ENCODE data around the gene GPC5. TPM values are rescaled to one million over a fixed set of nuclear protein-coding genes. Genes with fewer than 3 reads are reported as not detected.
"Not testable (repeated sequence)": the region's sequence is repeated elsewhere in the genome, so short reads cannot be mapped to it uniquely, and the experiment has no call there.

Gene GPC5
- total and polyA plus RNA-seq, 7 experiments from 2014 or later = 0.10 to 0.38 TPM; not detected in 5

- Mint-ChIP-seq H3K27ac (no peak overlapping the region), H3K4me3 (no peak overlapping the region), H3K4me1 (no peaks in the 10 kb centered on the region), H3K36me3 (no peaks in the 10 kb centered on the region), H3K27me3 (no peaks in the 10 kb centered on the region), H3K9me3 (peaks cover 0 to 21% (median 2%) of the 10 kb centered on the region in 11 donors)
- H3K4me1 ChIP-seq (ENCODE audit: control insufficient read depth in 2 of 2, insufficient read depth in 2 of 2, low read length in 2 of 2) = no peaks in the 10 kb centered on the region
- no peak overlapping the region for H3K27ac ChIP-seq (ENCODE audit: low read depth, low read length)
- POLR2A ChIA-PET = no interaction called here
- CTCF ChIA-PET = no interaction called here
- ATAC-seq (no peak), DNase-seq (no peak)
- intact Hi-C loops (cut with micrococcal nuclease) = no loop called here
- no peak overlapping the region for H3K4me3 ChIP-seq (ENCODE audit: low read length)
- no peaks in the 10 kb centered on the region for H3K36me3 ChIP-seq (ENCODE audit: control insufficient read depth in 2 of 3, insufficient read depth in 3 of 3, low read length in 3 of 3)
- no peaks in the 10 kb centered on the region for H3K9me3 ChIP-seq (ENCODE audit: control insufficient read depth in 2 of 3, low read length in 3 of 3)
- H3K27me3 ChIP-seq (ENCODE audit: control insufficient read depth in 2 of 2, insufficient read depth in 2 of 2, low read length in 2 of 2) = no peaks in the 10 kb centered on the region
These were observed 1075.5 kb downstream of the GPC5 start for GRCh38 chr13:92473765-92474475.

GRCh38 chr13:92480387-92480786 is 1082.0 kb downstream of the GPC5 start:
- ChIA-PET CTCF (no interaction called here), POLR2A (no interaction called here)
- H3K4me1 ChIP-seq (ENCODE audit: control insufficient read depth in 2 of 2, insufficient read depth in 2 of 2, low read length in 2 of 2) = no peaks in the 10 kb centered on the region
- Mint-ChIP-seq H3K4me3 (no peak overlapping the region), H3K4me1 (no peaks in the 10 kb centered on the region), H3K9me3 (peaks cover 0 to 19% (median 5%) of the 10 kb centered on the region in 11 donors), H3K27me3 (no peaks in the 10 kb centered on the region), H3K36me3 (no peaks in the 10 kb centered on the region), H3K27ac (no peak overlapping the region)
- intact Hi-C loops (cut with micrococcal nuclease) = no loop called here
- no peak overlapping the region for H3K27ac ChIP-seq (ENCODE audit: low read depth, low read length)
- DNase-seq = no peak
- no peaks in the 10 kb centered on the region for H3K27me3 ChIP-seq (ENCODE audit: control insufficient read depth in 2 of 2, insufficient read depth in 2 of 2, low read length in 2 of 2)
- no peaks in the 10 kb centered on the region for H3K9me3 ChIP-seq (ENCODE audit: control insufficient read depth in 2 of 3, low read length in 3 of 3)
- no peak for ATAC-seq
- no peak overlapping the region for H3K4me3 ChIP-seq (ENCODE audit: low read length)
- no peaks in the 10 kb centered on the region for H3K36me3 ChIP-seq (ENCODE audit: control insufficient read depth in 2 of 3, insufficient read depth in 3 of 3, low read length in 3 of 3)

DNA sequence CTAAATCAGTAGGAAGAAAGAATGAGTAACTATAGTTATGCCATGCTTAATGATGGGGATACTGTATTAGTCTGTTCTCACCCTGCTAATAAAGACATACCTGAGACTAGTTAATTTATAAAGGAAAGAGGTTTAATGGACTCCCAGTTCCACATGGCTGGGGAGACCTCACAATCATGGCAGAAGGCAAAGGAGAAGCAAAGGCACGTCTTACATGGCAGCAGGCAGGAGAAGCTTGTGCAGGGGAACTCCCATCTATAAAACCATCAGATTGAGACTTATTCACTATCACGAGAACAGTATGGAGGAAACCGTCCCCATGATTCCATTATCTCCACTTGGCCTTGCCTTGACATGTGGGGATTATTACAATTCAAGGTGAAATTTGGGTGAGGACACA is 1084.4 kb downstream of the GPC5 start:
- CTCF ChIA-PET; H3K4me1 ChIP-seq (ENCODE audit: control insufficient read depth in 2 of 2, insufficient read depth in 2 of 2, low read length in 2 of 2); DNase-seq: not testable (repeated sequence)

DNA sequence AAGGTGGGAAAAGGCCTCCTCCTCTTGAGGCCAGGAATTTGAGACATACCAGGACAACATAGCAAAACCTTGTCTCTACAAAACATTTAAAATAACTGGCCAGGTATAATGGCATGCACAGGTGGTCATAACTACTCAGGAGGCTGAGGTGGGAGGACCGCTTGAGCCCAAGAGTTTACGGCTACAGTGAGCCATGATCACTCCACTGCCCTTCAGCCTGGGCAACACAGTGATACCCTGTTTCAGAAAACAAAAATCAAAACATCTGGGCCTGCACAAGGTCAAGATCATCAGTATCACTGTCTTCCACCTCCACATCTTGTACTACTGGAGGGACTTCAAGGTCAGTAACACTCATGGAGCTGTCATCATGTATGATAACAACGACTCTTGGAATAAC is 1085.5 kb downstream of the GPC5 start:
- no peak for DNase-seq
- ATAC-seq = no peak
- no peak overlapping the region for H3K27ac Mint-ChIP-seq
- Histone ChIP-seq H3K27ac (ENCODE audit: low read depth, low read length) (no peak overlapping the region), H3K4me3 (ENCODE audit: low read length) (no peak overlapping the region), H3K36me3 (ENCODE audit: control insufficient read depth in 2 of 3, insufficient read depth in 3 of 3, low read length in 3 of 3) (no peaks in the 10 kb centered on the region), H3K27me3 (ENCODE audit: control insufficient read depth in 2 of 2, insufficient read depth in 2 of 2, low read length in 2 of 2) (no peaks in the 10 kb centered on the region), H3K9me3 (ENCODE audit: control insufficient read depth in 2 of 3, low read length in 3 of 3) (no peaks in the 10 kb centered on the region), H3K4me1 (ENCODE audit: control insufficient read depth in 2 of 2, insufficient read depth in 2 of 2, low read length in 2 of 2) (no peaks in the 10 kb centered on the region)
- POLR2A ChIA-PET = no interaction called here
- H3K4me1 Mint-ChIP-seq = no peaks in the 10 kb centered on the region
- H3K36me3 Mint-ChIP-seq = no peaks in the 10 kb centered on the region
- CTCF ChIA-PET = no interaction called here
- peaks cover 0 to 12% (median 4%) of the 10 kb centered on the region in 11 donors for H3K9me3 Mint-ChIP-seq
- no peaks in the 10 kb centered on the region for H3K27me3 Mint-ChIP-seq
- no peak overlapping the region for H3K4me3 Mint-ChIP-seq
- intact Hi-C loops (cut with micrococcal nuclease) = no loop called here

More for the DNA sequence above, 1084.4 kb downstream of the GPC5 start:
- H3K27me3 ChIP-seq (ENCODE audit: control insufficient read depth in 2 of 2, insufficient read depth in 2 of 2, low read length in 2 of 2); H3K27me3 Mint-ChIP-seq; H3K4me1 Mint-ChIP-seq; H3K27ac Mint-ChIP-seq; H3K27ac ChIP-seq (ENCODE audit: low read depth, low read length); H3K36me3 Mint-ChIP-seq; POLR2A ChIA-PET; intact Hi-C loops (cut with micrococcal nuclease); H3K9me3 ChIP-seq (ENCODE audit: control insufficient read depth in 2 of 3, low read length in 3 of 3); H3K4me3 ChIP-seq (ENCODE audit: low read length); H3K4me3 Mint-ChIP-seq; ATAC-seq; H3K36me3 ChIP-seq (ENCODE audit: control insufficient read depth in 2 of 3, insufficient read depth in 3 of 3, low read length in 3 of 3): not testable (repeated sequence)
- peaks cover 0 to 17% (median 4%) of the 10 kb centered on the region in 11 donors for H3K9me3 Mint-ChIP-seq

DNA sequence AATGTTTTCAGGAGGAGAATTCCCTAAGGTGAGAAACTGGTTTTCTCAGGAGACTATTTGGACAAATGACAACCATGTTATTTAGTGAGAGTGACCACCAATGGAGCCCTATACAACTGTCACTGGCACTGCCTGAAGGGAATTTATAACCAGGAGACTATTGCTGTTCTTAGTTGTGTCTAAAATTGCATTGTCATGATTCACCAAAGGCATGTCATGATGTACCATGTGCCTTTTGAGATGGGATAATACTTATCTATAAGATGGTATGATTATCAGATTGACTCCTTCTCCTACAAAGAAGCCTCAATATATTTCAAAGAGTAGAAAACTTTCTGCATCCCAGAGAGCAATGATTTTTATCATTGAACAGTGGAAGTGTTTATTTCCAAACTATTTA is 1088.8 kb downstream of the GPC5 start:
- H3K27ac ChIP-seq (ENCODE audit: low read depth, low read length) = no peak overlapping the region
- intact Hi-C loops (cut with micrococcal nuclease) = no loop called here
- H3K9me3 ChIP-seq (ENCODE audit: control insufficient read depth in 2 of 3, low read length in 3 of 3) = no peaks in the 10 kb centered on the region
- ATAC-seq (no peak), DNase-seq (no peak)
- ChIA-PET CTCF (no interaction called here), POLR2A (no interaction called here)
- no peak overlapping the region for H3K4me3 ChIP-seq (ENCODE audit: low read length)
- no peak overlapping the region for H3K27ac Mint-ChIP-seq
- H3K36me3 ChIP-seq (ENCODE audit: control insufficient read depth in 2 of 3, insufficient read depth in 3 of 3, low read length in 3 of 3) = no peaks in the 10 kb centered on the region
- no peaks in the 10 kb centered on the region for H3K27me3 ChIP-seq (ENCODE audit: control insufficient read depth in 2 of 2, insufficient read depth in 2 of 2, low read length in 2 of 2)
- H3K36me3 Mint-ChIP-seq = no peaks in the 10 kb centered on the region
- no peaks in the 10 kb centered on the region for H3K4me1 Mint-ChIP-seq
- H3K4me3 Mint-ChIP-seq = no peak overlapping the region
- no peaks in the 10 kb centered on the region for H3K27me3 Mint-ChIP-seq
- no peaks in the 10 kb centered on the region for H3K4me1 ChIP-seq (ENCODE audit: control insufficient read depth in 2 of 2, insufficient read depth in 2 of 2, low read length in 2 of 2)
- H3K9me3 Mint-ChIP-seq = peaks cover 0 to 10% (median 2%) of the 10 kb centered on the region in 11 donors

GRCh38 chr13:92488249-92488852 is 1089.9 kb downstream of the GPC5 start:
- H3K4me1 ChIP-seq (ENCODE audit: control insufficient read depth in 2 of 2, insufficient read depth in 2 of 2, low read length in 2 of 2) = no peaks in the 10 kb centered on the region
- H3K9me3 ChIP-seq (ENCODE audit: control insufficient read depth in 2 of 3, low read length in 3 of 3) = no peaks in the 10 kb centered on the region
- no peaks in the 10 kb centered on the region for H3K36me3 ChIP-seq (ENCODE audit: control insufficient read depth in 2 of 3, insufficient read depth in 3 of 3, low read length in 3 of 3)
- H3K27ac Mint-ChIP-seq = no peak overlapping the region
- H3K27me3 Mint-ChIP-seq = no peaks in the 10 kb centered on the region
- no peak overlapping the region for H3K27ac ChIP-seq (ENCODE audit: low read depth, low read length)
- POLR2A ChIA-PET = no interaction called here
- CTCF ChIA-PET = no interaction called here
- H3K9me3 Mint-ChIP-seq = peaks cover 0 to 6% (median 1%) of the 10 kb centered on the region in 11 donors
- ATAC-seq (no peak), DNase-seq (no peak)
- no peaks in the 10 kb centered on the region for H3K36me3 Mint-ChIP-seq
- intact Hi-C loops (cut with micrococcal nuclease) = no loop called here
- H3K27me3 ChIP-seq (ENCODE audit: control insufficient read depth in 2 of 2, insufficient read depth in 2 of 2, low read length in 2 of 2) = no peaks in the 10 kb centered on the region
- no peak overlapping the region for H3K4me3 Mint-ChIP-seq
- H3K4me3 ChIP-seq (ENCODE audit: low read length) = no peak overlapping the region
- H3K4me1 Mint-ChIP-seq = no peaks in the 10 kb centered on the region

DNA sequence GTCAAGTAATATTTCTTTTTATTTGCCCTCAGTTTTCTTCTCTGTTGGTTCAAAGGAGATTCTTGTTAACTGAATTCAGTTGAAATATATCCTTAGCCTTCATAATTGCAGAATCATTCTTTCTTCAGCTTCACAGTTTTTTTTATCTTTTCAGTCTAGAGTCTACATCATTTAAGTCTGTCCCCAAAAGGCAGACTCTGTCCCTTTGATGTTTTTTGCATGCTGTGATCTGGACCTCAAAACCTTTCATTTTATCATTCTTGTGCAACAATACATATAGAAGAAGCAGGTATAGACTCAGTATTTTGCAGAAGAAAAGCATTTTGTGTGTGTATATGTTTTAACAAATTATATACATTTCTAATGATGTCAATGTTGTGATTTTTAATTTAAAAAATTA is 1093.4 kb downstream of the GPC5 start:
- H3K4me1 Mint-ChIP-seq = no peaks in the 10 kb centered on the region
- DNase-seq (no peak), ATAC-seq (no peak)
- Histone ChIP-seq H3K4me3 (ENCODE audit: low read length) (no peak overlapping the region), H3K27me3 (ENCODE audit: control insufficient read depth in 2 of 2, insufficient read depth in 2 of 2, low read length in 2 of 2) (no peaks in the 10 kb centered on the region), H3K27ac (ENCODE audit: low read depth, low read length) (no peak overlapping the region), H3K36me3 (ENCODE audit: control insufficient read depth in 2 of 3, insufficient read depth in 3 of 3, low read length in 3 of 3) (no peaks in the 10 kb centered on the region), H3K9me3 (ENCODE audit: control insufficient read depth in 2 of 3, low read length in 3 of 3) (no peaks in the 10 kb centered on the region), H3K4me1 (ENCODE audit: control insufficient read depth in 2 of 2, insufficient read depth in 2 of 2, low read length in 2 of 2) (no peaks in the 10 kb centered on the region)
- no peak overlapping the region for H3K27ac Mint-ChIP-seq
- H3K4me3 Mint-ChIP-seq = no peak overlapping the region
- ChIA-PET POLR2A (no interaction called here), CTCF (interaction anchor here (0.7 kb wide), 1 partner anchor 294 kb away, joined by 3 read pairs; no protein-coding TSS in a partner anchor)
- no peaks in the 10 kb centered on the region for H3K36me3 Mint-ChIP-seq
- H3K9me3 Mint-ChIP-seq = peaks cover 0 to 14% (median 1%) of the 10 kb centered on the region in 11 donors
- intact Hi-C loops (cut with micrococcal nuclease) = no loop called here
- no peaks in the 10 kb centered on the region for H3K27me3 Mint-ChIP-seq
